Measurements from ENCODE around the gene SMKR1.

GRCh38 chr7:129513546-129513945 lies 11.2 kb downstream of the SMKR1 start:
- no peak for TF ChIP-seq POLR2AphosphoS5 (IDR thresholded peaks at IDR 0.05; ENCODE audit: low read depth)
- no peak for TF ChIP-seq CTCF (conservative IDR thresholded peaks at IDR 0.05; ENCODE audit: low read depth in 2 of 2)
- TF ChIP-seq JUNB (IDR thresholded peaks at IDR 0.05; ENCODE audit: unreplicated experiment): no peak
- no peak for TF ChIP-seq EZH2 (IDR thresholded peaks at IDR 0.05; ENCODE audit: low read depth, unreplicated experiment)
- no peak for TF ChIP-seq EZH2phosphoT487 (IDR thresholded peaks at IDR 0.05; ENCODE audit: unreplicated experiment)
- no peak for TF ChIP-seq CREB1 (CRISPR knock-in tag; IDR thresholded peaks at IDR 0.05; ENCODE audit: low read depth)
- no peak for TF ChIP-seq STAT1 (IDR thresholded peaks at IDR 0.05; ENCODE audit: unreplicated experiment)
- no peak for TF ChIP-seq ZNF331 (CRISPR knock-in tag; IDR thresholded peaks at IDR 0.05; ENCODE audit: low read depth)
- TF ChIP-seq NANOG (IDR thresholded peaks at IDR 0.05; ENCODE audit: borderline replicate concordance): no peak
